ENCODE measurements around the gene CARD10. TPM values are rescaled to one million over a fixed set of nuclear protein-coding genes. Genes with fewer than 3 reads are reported as not detected.

Gene CARD10
- total RNA-seq, 1 experiment from 2014 or later = 63.9 TPM

- BruUV-seq (replicated peaks) = no TSS peak
- no peak overlapping the region for H2AFZ ChIP-seq
- H3K79me2 ChIP-seq (ENCODE audit: low read depth) = peaks cover 14% of the 10 kb centered on the region
- H3K9me3 ChIP-seq (ENCODE audit: insufficient read depth, low read depth) = no peaks in the 10 kb centered on the region
- H3K27ac ChIP-seq = no peak overlapping the region
- DNase-seq = no peak
- H4K20me1 ChIP-seq (ENCODE audit: insufficient read depth) = no peaks in the 10 kb centered on the region
- no peaks in the 10 kb centered on the region for H3K27me3 ChIP-seq (ENCODE audit: insufficient read depth, low read depth)
- CTCF ChIA-PET = interaction anchor here (0.7 kb wide), 1 partner anchor 1151 kb away, joined by 3 read pairs; no protein-coding TSS in a partner anchor
- intact Hi-C loops (cut with micrococcal nuclease; ENCODE audit: unreplicated experiment) = no loop called here
- H3K9me2 ChIP-seq (ENCODE audit: insufficient read depth) = no peaks in the 10 kb centered on the region
- no peak overlapping the region for H3K4me2 ChIP-seq
- peaks cover 55% of the 10 kb centered on the region for H3K4me1 ChIP-seq (replicated peaks; ENCODE audit: insufficient read depth)
- no peak overlapping the region for H3K4me3 ChIP-seq
- POLR2A ChIA-PET (ENCODE audit: unreplicated experiment) = interaction anchor here (0.6 kb wide), 1 partner anchor 75 kb away, joined by 9 read pairs; no protein-coding TSS in a partner anchor
- peaks cover 57% of the 10 kb centered on the region for H3F3A ChIP-seq (ENCODE audit: insufficient read depth, low read depth)
- H3K36me3 ChIP-seq (ENCODE audit: low read depth) = peaks cover 23% of the 10 kb centered on the region
- TF ChIP-seq EZH2 (IDR thresholded peaks at IDR 0.05; ENCODE audit: low read depth) = no peak
- TF ChIP-seq, protein P1, sequence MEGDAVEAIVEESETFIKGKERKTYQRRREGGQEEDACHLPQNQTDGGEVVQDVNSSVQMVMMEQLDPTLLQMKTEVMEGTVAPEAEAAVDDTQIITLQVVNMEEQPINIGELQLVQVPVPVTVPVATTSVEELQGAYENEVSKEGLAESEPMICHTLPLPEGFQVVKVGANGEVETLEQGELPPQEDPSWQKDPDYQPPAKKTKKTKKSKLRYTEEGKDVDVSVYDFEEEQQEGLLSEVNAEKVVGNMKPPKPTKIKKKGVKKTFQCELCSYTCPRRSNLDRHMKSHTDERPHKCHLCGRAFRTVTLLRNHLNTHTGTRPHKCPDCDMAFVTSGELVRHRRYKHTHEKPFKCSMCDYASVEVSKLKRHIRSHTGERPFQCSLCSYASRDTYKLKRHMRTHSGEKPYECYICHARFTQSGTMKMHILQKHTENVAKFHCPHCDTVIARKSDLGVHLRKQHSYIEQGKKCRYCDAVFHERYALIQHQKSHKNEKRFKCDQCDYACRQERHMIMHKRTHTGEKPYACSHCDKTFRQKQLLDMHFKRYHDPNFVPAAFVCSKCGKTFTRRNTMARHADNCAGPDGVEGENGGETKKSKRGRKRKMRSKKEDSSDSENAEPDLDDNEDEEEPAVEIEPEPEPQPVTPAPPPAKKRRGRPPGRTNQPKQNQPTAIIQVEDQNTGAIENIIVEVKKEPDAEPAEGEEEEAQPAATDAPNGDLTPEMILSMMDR (conservative IDR thresholded peaks at IDR 0.05) = no peak
Measured at GRCh38 chr22:37505565-37505964, 13.7 kb downstream of the CARD10 start.

DNA sequence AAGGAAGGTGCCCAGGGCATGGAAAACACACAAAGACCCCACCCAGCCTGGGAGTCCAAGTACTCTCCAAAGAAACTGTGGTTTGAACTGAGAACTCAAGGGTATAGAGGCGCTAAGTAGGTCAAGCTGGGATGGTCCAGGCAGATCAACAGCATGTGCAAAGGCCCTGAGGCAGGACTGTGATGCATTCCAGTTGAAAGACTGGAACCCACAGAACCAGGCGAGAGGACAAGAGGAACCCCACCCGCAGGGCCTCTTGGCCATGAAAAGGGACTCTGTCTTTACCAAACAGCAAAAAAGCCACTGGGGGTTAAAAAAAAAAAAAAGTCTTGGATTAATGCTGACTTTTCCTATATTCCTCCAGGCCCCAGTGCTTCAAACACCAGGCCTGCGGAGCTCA lies 14.3 kb downstream of the CARD10 start:
- Histone ChIP-seq H3K27me3 (ENCODE audit: insufficient read depth, low read depth) (no peaks in the 10 kb centered on the region), H3K4me2 (no peak overlapping the region), H3K9me3 (ENCODE audit: insufficient read depth, low read depth) (no peaks in the 10 kb centered on the region), H2AFZ (no peak overlapping the region), H3K79me2 (ENCODE audit: low read depth) (peaks cover 8% of the 10 kb centered on the region), H3K4me3 (no peak overlapping the region), H4K20me1 (ENCODE audit: insufficient read depth) (no peaks in the 10 kb centered on the region), H3F3A (ENCODE audit: insufficient read depth, low read depth) (peaks cover 53% of the 10 kb centered on the region), H3K9me2 (ENCODE audit: insufficient read depth) (no peaks in the 10 kb centered on the region), H3K36me3 (ENCODE audit: low read depth) (peaks cover 23% of the 10 kb centered on the region), H3K27ac (no peak overlapping the region), H3K4me1 (replicated peaks; ENCODE audit: insufficient read depth) (peaks cover 49% of the 10 kb centered on the region)
- intact Hi-C loops (cut with micrococcal nuclease; ENCODE audit: unreplicated experiment) = no loop called here
- BruUV-seq (replicated peaks) = no TSS peak
- ChIA-PET POLR2A (ENCODE audit: unreplicated experiment) (interaction anchor here (0.6 kb wide), 1 partner anchor 76 kb away, joined by 9 read pairs; no protein-coding TSS in a partner anchor), CTCF (interaction anchor here (0.7 kb wide), 1 partner anchor 1152 kb away, joined by 3 read pairs; no protein-coding TSS in a partner anchor)
- TF ChIP-seq, protein P1 (conservative IDR thresholded peaks at IDR 0.05) = no peak
- TF ChIP-seq EZH2 (IDR thresholded peaks at IDR 0.05; ENCODE audit: low read depth) = no peak
- no peak for DNase-seq

DNA sequence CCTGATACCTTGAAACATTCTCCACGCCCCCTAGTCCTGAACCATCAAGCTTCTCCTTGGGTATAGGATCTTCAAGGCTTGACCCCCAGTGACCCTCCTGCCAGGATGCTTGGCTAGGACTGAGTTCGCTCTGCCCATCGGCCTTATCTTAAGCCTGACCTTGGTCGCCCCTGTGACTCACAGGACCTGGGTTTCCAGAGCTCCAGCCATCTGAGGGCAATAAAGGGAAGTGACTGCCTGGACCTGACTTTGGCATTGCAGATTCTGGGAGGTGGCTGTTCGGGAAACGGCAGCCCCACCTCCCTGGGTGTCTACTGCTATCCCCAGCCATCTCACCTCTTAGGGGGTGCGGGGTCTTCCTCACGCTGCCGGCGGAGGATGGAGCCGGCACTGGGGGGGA lies 15.4 kb downstream of the CARD10 start:
- H3K4me2 ChIP-seq = no peak overlapping the region
- BruUV-seq (replicated peaks) = no TSS peak
- ChIA-PET CTCF (interaction anchor here (0.6 kb wide), 1 partner anchor 86 kb away, joined by 3 read pairs; no protein-coding TSS in a partner anchor), POLR2A (ENCODE audit: unreplicated experiment) (interaction anchor here (0.7 kb wide), 1 partner anchor 13 kb away, joined by 5 read pairs; no protein-coding TSS in a partner anchor)
- H3F3A ChIP-seq (ENCODE audit: insufficient read depth, low read depth) = peaks cover 53% of the 10 kb centered on the region
- peaks cover 41% of the 10 kb centered on the region for H3K4me1 ChIP-seq (replicated peaks; ENCODE audit: insufficient read depth)
- intact Hi-C loops (cut with micrococcal nuclease; ENCODE audit: unreplicated experiment) = no loop called here
- peaks cover 3% of the 10 kb centered on the region; the same call in 1 of the 2 replicates for H3K79me2 ChIP-seq (ENCODE audit: low read depth)
- H3K27me3 ChIP-seq (ENCODE audit: insufficient read depth, low read depth) = no peaks in the 10 kb centered on the region
- no peak overlapping the region for H3K4me3 ChIP-seq
- H2AFZ ChIP-seq = no peak overlapping the region
- no peaks in the 10 kb centered on the region for H4K20me1 ChIP-seq (ENCODE audit: insufficient read depth)
- no peaks in the 10 kb centered on the region for H3K9me2 ChIP-seq (ENCODE audit: insufficient read depth)
- no peaks in the 10 kb centered on the region for H3K9me3 ChIP-seq (ENCODE audit: insufficient read depth, low read depth)
- no peak overlapping the region for H3K27ac ChIP-seq
- no peak for TF ChIP-seq EZH2 (IDR thresholded peaks at IDR 0.05; ENCODE audit: low read depth)
- TF ChIP-seq, protein P1 (conservative IDR thresholded peaks at IDR 0.05) = no peak
- DNase-seq = peak in 1 of 2 experiments; percentile 30
- H3K36me3 ChIP-seq (ENCODE audit: low read depth) = peaks cover 23% of the 10 kb centered on the region
